ENCODE data around the gene CERS6.

DNA sequence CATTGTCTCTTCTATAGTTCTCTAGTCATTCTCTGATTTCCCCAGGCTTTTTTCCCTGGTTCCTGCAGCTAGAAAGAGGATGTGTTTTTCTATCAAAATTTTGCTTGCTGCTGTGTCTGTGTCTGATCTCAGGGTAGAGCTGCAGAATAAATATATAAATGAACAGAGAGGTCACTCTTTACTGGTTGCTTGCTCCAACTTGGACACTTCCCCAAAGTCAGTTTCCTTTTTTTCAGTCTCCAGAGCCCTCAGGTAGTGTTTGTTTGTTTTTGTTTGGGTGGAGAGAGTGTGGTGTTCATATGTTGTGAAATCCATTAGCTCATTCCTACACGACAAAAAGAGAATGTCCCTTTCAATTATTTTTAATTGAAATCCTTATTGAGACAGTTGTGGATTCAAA, 85.8 kb downstream of the CERS6 start:
- TF ChIP-seq, protein P1, sequence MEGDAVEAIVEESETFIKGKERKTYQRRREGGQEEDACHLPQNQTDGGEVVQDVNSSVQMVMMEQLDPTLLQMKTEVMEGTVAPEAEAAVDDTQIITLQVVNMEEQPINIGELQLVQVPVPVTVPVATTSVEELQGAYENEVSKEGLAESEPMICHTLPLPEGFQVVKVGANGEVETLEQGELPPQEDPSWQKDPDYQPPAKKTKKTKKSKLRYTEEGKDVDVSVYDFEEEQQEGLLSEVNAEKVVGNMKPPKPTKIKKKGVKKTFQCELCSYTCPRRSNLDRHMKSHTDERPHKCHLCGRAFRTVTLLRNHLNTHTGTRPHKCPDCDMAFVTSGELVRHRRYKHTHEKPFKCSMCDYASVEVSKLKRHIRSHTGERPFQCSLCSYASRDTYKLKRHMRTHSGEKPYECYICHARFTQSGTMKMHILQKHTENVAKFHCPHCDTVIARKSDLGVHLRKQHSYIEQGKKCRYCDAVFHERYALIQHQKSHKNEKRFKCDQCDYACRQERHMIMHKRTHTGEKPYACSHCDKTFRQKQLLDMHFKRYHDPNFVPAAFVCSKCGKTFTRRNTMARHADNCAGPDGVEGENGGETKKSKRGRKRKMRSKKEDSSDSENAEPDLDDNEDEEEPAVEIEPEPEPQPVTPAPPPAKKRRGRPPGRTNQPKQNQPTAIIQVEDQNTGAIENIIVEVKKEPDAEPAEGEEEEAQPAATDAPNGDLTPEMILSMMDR (IDR thresholded peaks at IDR 0.05), result no peak
- TF ChIP-seq, protein P2, sequence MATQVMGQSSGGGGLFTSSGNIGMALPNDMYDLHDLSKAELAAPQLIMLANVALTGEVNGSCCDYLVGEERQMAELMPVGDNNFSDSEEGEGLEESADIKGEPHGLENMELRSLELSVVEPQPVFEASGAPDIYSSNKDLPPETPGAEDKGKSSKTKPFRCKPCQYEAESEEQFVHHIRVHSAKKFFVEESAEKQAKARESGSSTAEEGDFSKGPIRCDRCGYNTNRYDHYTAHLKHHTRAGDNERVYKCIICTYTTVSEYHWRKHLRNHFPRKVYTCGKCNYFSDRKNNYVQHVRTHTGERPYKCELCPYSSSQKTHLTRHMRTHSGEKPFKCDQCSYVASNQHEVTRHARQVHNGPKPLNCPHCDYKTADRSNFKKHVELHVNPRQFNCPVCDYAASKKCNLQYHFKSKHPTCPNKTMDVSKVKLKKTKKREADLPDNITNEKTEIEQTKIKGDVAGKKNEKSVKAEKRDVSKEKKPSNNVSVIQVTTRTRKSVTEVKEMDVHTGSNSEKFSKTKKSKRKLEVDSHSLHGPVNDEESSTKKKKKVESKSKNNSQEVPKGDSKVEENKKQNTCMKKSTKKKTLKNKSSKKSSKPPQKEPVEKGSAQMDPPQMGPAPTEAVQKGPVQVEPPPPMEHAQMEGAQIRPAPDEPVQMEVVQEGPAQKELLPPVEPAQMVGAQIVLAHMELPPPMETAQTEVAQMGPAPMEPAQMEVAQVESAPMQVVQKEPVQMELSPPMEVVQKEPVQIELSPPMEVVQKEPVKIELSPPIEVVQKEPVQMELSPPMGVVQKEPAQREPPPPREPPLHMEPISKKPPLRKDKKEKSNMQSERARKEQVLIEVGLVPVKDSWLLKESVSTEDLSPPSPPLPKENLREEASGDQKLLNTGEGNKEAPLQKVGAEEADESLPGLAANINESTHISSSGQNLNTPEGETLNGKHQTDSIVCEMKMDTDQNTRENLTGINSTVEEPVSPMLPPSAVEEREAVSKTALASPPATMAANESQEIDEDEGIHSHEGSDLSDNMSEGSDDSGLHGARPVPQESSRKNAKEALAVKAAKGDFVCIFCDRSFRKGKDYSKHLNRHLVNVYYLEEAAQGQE (IDR thresholded peaks at IDR 0.05; ENCODE audit: insufficient read depth in 1 of 2, low read depth in 2 of 2, low read length in 1 of 2), result no peak
- TF ChIP-seq POLR2AphosphoS5 (IDR thresholded peaks at IDR 0.05; ENCODE audit: low read depth, low read length) (no peak), SIN3A (IDR thresholded peaks at IDR 0.05; ENCODE audit: borderline replicate concordance, insufficient read depth, low read depth, low read length) (no peak)
